Activated T-helper 1 cell treated with Interleukin-2 at 50 U/mL for 16 hours (primary cell): ENCODE data around the gene CEP120.
"Not testable (repeated sequence)": the region's sequence is repeated elsewhere in the genome, so short reads cannot be mapped to it uniquely, and the experiment has no call there.

Experiments used
- DNase-seq: peaks from one replicate; pipeline ENCODE4 v3.0.0-alpha.2; 2020; ENCODE audit warnings: low read depth

Gene CEP120

DNA sequence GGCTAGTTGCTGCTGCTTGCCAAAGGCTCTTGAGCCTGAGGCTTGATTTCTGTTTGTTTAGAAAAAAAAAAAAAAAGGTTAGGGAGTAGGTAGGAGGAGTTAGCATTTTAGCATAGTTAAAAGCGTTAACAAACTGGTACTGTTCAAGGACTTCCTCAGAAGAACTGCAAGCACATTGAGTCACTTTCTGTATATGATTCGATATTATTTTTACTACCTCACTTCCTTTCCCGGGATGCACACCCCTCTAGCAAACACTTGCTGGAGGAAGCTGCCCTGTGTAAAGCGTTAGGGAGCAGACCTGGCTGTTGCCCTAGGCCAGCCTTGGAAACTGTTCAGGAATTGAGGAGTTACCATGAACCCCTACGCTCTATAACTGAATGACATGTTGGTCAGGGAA is 15.7 kb upstream of the CEP120 start:
- no peak for DNase-seq

DNA sequence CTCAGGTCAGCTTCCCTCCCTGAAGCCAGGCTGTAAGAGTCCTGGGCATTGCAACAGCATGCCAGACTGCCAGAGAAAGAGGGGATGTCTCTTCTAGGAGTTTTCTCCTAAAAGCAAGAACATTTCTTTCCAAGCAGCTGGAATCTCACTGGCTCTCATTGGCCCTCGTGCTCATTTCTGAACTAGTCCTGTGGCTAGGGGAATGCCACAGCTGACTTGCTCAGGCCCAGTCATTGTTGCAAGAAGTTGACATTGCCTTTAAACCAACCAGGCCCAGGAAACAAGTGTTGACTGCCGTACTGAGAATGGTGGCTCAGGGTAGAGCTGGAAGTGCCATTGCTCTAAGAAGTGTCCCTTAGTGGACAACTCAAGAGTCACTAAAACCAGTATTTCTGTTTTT is 15.0 kb upstream of the CEP120 start:
- no peak for DNase-seq

DNA sequence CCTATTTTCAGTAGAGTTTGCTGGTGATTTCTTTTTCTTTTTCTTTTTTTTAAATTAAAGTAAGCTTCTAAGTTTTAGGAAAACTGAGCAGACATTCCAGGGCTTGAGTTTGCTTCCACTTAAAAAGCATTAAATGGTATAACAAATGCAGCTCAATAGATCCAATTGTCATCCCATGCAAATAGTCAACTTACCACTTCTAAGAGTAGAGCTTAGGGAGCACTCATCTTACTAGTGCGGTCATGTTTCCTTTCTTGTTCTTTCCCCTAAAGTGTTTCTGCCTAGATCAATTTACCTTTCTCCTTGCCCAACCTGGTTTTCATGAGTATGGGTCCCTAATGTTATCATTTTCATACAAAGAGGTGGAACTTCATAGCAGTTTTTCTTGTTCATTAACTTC is 13.0 kb upstream of the CEP120 start:
- no peak for DNase-seq

DNA sequence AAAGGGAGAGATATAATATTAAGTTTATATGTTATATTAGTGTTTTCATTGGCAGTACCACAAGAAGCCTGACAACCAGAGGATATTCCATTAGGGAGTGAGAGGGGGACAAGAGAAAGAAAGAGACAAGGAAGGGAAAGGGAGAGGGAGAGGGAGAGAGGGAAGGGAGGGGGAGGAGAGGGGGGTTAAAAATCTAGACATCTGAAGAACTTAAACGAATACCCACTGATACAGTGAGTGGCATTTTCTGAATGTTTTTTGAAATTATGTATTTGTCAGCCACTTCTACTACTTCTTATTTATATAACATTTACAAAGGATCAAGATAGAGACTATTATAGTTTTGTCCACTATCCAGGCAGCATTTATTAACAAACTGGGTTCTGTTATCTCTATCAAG is 11.6 kb upstream of the CEP120 start:
- DNase-seq: no peak

DNA sequence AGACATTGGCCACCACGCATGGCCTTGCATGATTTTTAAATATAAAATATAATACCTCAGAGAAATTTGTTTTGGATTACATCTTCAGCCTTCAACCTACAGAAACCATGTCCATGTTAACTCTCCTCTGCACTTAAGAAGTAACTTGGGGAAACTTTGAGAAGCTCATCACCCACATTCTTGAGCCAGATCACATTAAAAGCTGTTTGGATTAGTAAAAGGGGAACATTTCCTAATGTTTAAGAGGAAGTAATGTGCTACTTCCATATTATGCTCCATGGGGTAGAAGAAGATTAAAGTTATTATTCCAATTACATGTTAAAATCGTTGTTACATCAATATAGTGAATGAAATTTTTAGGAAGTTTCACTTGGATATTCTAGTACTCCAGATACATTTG is 10.4 kb upstream of the CEP120 start:
- DNase-seq: no peak

DNA sequence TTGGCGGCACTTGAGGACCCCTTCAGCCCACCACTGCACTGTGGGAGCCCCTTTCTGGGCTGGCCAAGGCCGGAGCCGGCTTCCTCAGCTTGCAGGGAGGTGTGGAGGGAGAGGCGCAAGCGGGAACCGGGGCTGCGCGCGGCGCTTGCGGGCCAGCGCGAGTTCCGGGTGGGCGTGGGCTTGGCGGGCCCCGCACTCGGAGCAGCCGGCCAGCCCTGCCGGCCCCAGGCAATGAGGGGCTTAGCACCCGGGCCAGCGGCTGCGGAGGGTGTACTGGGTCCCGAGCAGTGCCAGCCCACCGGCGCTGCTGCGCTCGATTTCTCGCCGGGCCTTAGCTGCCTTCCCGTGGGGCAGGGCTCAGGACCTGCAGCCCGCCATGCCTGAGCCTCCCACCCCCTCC is 7.2 kb upstream of the CEP120 start:
- not testable (repeated sequence) for DNase-seq

DNA sequence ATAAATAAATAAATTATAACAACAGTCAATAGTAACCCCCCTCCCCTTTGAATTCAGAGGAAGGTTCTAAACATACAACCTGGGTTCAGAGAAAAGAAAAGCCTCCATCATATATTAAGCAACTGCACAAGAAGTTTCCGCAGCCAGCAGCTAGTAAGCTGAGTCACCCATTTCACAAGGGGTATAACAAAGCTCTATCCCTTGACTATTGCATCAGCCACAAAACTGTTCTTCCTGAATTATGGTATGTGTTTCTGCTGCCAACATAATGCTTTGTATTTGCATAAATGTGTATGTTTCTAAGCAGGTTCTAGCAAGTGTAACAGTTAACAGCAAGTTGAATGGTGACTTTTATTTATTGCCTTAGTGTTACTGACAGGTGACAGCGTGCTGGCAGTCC is 6.8 kb upstream of the CEP120 start:
- no peak for DNase-seq

DNA sequence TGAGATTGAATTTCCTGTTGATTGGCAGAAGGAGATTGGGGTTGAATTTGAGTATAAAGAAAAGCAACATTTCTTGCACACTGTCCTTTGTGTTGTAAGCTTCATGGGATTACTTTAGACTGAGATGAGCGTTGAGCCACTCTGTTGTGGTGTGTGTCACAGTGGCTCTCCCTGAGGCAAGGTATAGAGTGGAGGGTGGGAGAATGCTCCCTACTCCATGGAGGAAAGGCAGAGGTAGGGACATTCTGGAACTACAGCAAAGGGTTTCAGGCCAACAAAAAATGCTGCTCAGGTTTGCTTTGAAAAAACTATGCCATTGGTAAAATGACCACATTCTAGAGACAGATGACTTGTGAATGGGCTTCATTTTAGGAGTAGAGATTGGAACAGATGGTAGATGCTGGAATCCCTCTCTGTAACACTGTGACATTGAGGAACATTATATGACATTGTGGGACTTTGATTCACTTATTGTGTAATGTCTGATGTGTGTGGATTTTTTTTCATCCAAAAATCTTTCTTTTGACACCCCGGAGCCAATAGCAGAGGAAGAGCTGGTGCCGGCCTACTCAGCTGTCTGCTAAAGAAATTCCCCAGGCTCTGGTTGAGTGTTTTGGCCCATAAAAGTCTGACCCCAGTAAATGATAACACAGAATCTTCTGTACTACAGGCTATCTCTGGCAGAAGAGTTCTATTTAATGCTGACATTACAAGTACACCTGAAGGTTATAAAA is 6.2 kb upstream of the CEP120 start:
- no peak for DNase-seq

DNA sequence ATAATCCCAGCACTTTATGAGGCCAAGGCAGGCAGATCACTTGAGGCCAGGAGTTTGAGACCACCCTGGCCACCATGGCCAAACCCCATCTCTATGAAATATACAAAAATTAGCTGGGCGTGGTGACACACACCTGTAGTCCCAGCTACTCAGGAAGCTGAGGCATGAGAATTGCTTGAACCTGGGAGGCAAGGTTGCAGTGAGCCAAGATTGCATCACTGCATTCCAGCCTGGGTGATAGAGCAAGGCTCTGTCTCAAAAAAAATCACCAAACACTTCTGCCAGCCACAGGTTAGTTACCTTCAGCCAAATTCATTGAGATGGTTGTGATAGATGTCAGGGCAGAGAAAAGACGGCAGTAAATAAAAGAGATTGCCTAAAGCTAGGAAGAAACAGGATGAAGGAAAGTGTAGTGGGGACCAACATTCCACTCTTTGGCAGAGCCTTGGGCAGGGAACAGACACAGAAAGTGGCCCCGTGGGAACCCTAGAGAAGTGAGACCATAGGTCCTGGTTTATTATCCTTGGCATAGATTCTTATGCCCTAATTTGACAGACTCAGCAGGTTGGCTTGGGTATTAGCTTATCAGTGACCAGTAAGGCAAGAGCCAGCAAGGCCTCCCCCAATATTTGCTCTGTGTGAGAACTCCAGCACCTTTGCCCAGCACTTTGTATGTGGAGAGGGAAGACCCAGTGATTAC is 5.5 kb upstream of the CEP120 start:
- no peak for DNase-seq

DNA sequence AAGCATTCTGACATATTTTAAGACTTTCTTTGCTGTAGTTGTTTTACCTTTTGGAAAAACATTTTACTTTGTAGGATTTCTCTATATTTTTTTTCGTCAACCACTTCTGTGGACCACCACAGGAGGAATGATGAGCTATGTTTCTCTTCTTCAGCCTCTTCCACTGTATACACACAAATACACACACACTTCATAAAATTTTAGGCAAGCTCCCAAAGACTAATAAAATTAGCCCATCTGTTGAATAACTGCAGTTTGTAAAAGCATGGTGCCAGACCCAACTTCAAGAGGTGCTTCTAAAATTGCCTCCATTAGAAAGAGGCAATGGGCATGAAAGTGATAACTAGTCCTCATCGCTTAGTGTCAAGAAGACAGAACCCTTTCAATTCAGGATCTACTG is 4.1 kb upstream of the CEP120 start:
- no peak for DNase-seq

DNA sequence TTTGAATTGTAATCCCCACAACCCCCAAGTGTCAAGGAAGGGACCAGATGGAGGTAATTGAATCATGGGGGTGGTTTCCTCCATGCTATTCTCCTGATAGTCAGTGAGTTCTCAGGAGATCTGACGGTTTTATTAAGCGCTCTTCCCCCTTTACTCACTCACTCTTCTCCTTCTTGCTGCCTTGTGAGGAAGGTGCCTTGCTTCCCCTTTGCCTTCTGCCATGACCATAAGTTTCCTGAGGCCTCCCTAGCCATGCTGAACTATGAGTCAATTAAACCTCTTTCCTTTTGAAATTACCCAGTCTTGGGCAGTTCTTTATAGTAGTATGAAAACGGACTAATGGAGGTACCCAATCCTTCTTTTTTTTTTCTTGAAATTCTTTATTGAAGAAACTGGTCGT is 2.2 kb upstream of the CEP120 start:
- DNase-seq: no peak

DNA sequence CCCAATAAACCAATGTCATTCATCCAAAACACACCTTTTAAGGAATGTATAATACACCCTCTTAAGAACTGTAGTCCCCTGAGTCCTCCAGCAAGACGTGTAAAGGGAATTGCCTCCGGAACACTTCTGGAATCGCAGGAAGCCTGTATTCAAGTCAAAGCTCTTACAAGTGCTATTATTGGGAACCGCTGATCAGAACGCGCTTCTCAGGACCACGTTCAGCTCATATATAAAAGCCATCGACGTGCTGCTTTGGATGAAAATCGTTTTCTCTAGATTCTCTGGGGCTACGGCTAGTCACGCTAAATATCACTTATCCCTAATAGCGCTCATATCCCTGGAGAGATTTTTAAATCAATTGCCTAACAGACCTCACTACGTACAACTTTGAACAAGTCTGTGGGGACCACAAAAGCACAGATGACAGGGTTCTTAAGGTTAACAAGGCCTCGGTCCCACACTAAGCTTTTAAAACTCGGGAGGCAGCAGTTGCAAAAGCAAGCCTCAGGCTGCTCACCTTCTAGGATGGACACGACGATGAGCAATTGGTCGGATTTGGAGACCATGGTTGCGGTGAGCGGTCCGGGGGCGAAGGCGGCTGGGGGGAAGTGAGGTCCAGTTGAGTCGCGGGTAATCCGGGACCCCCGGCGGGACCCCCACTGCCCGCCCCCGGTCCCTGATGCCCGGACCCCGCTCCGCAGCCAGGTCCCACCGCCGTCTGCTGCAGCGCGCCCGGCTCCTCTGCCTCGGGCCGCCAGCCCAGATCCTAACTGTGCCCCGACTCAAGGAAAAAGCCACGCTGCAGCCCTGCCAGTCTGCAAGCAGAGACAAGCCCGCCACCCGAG is 548 bp downstream of the CEP120 start:
- DNase-seq: no peak

DNA sequence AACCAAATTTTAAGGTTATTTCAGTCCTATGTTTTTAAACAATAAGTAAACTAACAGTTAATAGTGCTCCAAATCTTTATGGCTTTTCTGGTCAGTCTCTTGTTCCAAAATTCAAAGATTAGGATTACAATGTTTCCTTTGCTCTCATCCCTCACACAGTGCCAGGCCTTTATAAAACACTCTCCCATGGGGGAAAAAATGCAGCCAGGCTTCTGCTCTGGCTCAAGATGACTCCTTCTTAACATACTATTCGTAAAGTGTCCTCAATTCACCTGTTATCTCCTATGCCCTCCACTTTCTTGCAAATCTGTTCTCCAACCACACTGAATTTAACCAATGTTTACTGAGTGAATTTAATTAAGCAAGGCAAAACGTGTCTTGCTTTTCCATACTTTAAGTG is 1.4 kb downstream of the CEP120 start:
- DNase-seq: no peak

DNA sequence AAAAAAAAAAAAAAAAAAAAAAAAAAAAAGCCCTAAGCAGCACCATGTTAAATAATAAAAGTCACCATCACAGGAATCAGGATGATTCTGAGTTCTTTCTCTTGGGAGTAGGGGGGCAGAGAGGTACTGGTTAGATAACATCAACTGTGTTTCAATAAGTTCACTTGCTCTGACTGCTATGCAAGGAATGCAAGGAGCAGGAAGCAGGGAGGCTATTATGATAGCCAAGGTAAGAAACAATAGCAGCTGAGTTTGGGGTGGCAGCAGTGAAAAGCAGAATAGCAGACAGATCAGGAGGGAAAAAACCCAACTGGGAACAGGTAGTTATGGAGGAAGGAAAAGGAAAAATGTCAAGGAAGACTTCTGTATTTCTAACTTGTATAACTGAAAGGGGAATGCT is 8.2 kb downstream of the CEP120 start:
- no peak for DNase-seq

DNA sequence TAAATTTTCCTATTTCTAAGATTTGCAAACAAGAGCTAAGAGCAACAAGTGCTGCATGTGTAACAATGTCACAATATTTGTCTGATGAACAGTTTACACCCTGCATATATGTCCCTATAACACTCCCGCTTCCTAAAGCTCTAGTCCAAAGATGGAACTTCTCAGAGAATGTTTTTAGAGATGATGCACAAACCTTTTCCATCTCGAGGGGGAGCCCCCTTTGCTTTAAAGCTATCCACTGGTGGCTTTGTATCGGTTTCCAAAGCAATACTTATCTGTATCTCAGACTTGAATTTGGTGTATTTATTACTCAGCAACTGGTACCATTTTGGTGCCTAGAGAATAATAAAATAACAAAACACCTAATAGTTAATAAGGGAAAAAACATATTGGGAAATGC is 11.0 kb downstream of the CEP120 start:
- no peak for DNase-seq

DNA sequence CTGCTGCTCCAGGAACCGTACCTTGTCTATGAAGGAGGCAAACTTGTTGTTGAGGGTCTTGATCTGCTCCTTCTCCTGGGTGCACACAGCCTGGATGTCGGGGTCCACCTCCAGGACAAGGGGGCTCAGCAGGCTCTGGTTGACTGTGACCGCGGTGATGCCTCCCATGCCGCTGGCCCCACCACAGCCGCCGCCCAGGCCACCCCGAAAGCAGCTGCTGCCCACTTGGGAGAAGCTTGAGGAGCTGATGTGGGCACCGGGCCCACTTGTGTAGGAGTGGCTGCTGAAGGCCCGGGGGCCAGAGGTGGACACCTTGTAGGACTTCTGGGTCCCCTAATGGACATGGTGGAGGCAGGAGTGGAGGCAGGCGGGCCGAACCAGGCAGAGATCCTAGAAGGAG is 21.2 kb downstream of the CEP120 start:
- not testable (repeated sequence) for DNase-seq

DNA sequence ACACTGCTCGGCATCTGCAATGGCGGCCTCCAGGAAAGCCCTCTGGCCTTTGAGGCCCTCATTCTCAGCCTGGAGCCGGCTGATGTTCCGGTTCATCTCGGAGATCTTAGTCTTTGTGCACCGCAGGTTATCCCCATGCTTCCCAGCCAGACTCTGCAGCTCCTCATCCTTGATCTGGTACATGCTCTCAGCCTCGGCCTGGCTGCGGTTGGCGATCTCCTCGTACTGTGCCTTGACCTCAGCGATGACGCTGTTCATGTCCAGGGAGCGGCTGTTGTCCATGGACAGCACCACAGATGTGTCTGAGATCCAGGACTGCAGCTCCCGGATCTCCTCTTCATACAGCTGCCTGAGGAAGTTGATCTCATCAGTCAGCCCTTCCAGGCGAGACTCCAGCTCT is 21.9 kb downstream of the CEP120 start:
- no peak for DNase-seq

DNA sequence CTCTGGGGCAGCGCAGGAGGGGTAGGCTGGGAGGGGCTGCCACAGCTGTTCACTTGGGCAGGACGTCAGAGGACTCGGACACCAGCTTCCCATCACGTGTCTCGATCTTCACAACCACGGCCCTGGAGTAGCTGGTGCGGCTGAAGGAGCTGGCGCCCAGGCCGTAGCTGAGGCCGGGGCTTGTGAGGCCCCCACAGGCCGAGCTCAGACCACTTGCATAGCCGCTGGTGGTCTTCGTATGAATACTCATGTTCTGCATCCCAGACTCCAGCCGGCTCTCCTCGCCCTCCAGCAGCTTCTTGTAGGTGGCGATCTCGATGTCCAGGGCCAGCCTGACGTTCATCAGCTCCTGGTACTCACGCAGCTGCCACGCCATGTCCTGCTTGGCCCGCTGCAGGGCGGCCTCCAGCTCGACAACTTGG is 22.3 kb downstream of the CEP120 start:
- not testable (repeated sequence) for DNase-seq

DNA sequence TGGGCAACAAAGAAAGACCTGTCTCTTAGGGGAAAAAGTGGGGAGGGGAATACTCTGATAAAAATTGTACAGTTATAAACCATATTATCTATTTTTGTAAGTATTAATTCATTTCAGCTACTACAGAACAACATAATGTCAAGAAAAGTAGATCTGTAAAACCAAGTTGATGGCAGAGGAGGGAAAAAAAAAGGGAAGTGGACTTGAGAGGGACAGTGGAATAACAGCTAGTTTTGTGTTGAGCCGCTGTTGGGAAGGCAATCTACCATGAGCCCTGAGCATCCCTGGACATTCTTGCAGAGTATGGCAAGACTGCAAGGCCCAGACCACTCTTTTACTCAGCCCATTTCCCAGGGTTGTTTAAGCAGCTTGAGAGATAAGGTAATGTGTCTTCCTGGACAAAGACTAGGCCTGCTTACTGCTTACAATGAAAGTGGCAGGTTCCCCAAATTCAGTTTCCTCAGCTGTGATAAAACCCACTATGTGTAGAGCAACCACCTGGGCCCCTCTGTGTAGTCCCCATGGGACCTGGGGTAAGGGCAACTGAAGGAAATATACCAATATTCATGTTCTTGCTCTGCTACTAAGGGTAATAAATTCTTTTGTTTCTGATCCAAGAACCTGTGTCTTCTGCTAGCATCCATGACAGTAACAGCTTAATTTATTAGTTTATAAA is 25.0 kb downstream of the CEP120 start:
- DNase-seq: no peak

DNA sequence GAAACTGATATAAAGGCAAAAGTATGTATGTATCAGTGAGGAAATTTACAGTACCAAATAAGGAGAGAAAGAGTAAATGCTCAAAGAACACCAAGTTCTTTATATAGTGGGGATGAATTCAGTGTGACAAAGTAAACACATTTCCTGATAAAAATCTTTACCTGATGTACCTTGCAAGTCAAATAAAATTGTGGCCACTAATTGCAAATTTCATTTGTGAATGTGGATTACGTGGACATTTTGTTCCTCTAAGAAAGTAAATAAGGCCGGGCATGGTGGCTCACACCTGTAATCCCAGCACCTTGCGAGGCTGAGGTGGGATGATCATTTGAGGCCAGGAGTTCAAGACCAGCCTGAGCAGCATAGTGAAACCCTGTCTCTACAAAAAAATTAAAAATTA is 25.7 kb downstream of the CEP120 start:
- DNase-seq: no peak

DNA sequence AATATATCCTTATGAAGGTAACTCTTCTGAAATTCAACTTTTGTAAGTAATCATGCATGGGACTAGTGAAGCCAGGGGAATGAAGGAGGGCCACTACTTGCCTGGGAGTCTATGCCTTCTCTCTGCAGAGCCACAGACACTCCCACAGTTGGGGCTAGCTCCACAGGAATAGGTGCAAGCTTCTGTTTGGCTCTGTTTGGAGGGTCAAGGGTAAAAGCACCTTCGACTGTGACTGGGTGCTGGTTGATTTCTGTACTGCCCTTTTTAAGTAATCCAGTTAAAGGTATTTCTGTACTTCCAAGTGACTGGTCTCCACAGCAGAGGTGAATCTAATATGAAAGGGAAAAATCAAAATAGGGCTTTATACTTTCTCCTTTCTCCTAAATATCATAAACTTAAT is 32.2 kb downstream of the CEP120 start:
- DNase-seq: no peak

DNA sequence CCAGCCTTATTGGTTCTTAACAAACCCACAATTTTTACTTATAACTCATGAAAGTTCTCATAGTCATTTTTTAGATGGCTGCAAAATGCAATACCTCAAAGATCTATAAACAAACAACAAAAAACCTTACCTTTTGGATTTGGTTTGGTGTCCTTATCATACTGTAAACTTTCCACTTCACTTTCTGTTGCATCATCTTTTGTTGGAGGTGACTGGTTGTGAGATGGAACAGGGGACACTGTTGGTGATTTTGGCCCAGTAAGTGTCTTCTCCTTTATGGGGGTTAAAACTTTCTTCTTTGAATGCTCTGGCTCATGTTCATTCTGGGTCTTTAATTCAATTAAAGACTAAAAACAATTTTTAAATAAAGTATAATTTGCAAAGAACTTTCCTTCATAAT is 33.4 kb downstream of the CEP120 start:
- no peak for DNase-seq

DNA sequence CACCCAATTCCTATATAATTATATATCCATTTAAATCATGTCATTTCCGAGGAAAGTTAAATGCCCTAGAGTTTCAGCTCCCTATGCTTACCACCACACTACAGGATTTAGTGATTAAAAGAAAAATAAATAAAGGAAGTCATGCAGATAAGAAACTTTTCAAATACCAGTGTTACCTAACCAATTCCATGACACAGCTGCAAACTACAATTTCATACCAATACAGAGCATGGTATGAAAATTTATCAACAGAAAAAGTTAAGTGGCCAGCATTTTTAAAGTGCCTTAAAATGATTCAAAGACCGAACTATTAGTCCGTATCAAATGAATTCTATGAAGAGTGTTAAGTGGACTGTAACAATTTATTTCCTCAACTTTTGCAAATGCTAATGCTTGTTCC is 35.9 kb downstream of the CEP120 start:
- DNase-seq: no peak
